Duodenal mucosa (tissue), 2 donors: ENCODE results near the gene CD99L2.

Experiments
- H3K27ac ChIP-seq: one replicate; pipeline ENCODE4 v1.7.0; 2013; ENCODE audit warnings: low read depth, low read length
- H3K27me3 ChIP-seq, 2 donors: one replicate each; pipeline ENCODE4 v1.7.0; 2013; ENCODE audit warnings: low read length in 2 of 2, control low read depth in 1 of 2; ENCODE audit not compliant: insufficient read depth in 2 of 2, control insufficient read depth in 1 of 2
- H3K36me3 ChIP-seq, 2 donors: one replicate each; pipeline ENCODE4 v1.7.0; 2013; ENCODE audit warnings: low read length in 2 of 2, control low read depth in 1 of 2; ENCODE audit not compliant: insufficient read depth in 2 of 2, control insufficient read depth in 1 of 2
- H3K4me1 ChIP-seq, 2 donors: one replicate each; pipeline ENCODE4 v1.7.0; 2013; ENCODE audit warnings: low read length in 2 of 2, control low read depth in 1 of 2; ENCODE audit not compliant: insufficient read depth in 2 of 2, control insufficient read depth in 1 of 2
- H3K4me3 ChIP-seq, 2 donors: one replicate each; pipeline ENCODE4 v1.7.0; 2013; ENCODE audit warnings: low read length in 2 of 2, low read depth in 1 of 2
- H3K9ac ChIP-seq, 2 donors: one replicate each; pipeline ENCODE4 v1.7.0; 2013; ENCODE audit warnings: low read length in 2 of 2, low read depth in 1 of 2
- H3K9me3 ChIP-seq, 2 donors: one replicate each; pipeline ENCODE4 v1.7.0; 2013; ENCODE audit warnings: low read length in 2 of 2, control low read depth in 1 of 2; ENCODE audit not compliant: control insufficient read depth in 1 of 2

CD99L2 gene

DNA sequence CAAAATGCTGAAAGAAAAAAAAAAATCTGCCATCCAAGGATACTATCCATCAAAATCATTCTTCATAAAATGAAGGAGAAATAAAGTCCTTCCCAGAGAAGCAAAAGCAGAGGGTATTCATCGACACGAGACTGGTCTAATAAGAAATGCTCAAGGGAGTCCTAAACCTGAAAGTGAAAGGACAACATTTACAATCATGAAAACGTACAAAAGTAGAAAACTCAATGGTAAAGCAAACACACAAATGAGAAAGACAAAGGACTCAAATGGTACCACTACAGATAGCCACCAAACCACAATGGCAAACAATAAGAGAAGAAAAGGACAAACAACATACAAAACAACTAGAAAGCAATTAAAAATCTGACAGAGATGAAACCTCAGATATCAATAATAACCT, 41.0 kb downstream of the CD99L2 start:
- no peaks in the 10 kb centered on the region for H3K9me3 ChIP-seq
- no peak overlapping the region for H3K4me3 ChIP-seq
- no peak overlapping the region for H3K27ac ChIP-seq
- no peaks in the 10 kb centered on the region for H3K36me3 ChIP-seq
- H3K9ac ChIP-seq: no peak overlapping the region
- no peaks in the 10 kb centered on the region for H3K27me3 ChIP-seq
- H3K4me1 ChIP-seq: no peaks in the 10 kb centered on the region

DNA sequence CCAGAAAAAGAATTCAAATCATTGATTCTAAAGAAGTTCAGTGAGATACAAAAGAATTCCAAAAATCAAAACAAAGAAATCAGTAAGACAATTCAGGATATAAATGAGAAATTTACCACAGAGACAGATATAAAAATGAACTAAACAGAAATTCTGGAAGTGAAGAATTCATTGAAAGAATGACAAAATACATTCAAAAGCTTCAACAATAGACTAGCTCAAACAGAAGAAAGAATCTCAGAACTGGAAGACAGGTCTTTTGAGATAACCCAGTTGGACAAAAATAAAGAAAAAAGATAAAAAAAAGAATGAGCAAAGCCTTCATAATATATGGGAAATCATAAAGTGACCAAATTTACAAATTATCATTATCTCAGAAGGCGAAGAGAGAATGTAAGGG, 41.7 kb downstream of the CD99L2 start:
- Histone ChIP-seq H3K9ac (no peak overlapping the region), H3K27ac (no peak overlapping the region), H3K36me3 (no peaks in the 10 kb centered on the region)

DNA sequence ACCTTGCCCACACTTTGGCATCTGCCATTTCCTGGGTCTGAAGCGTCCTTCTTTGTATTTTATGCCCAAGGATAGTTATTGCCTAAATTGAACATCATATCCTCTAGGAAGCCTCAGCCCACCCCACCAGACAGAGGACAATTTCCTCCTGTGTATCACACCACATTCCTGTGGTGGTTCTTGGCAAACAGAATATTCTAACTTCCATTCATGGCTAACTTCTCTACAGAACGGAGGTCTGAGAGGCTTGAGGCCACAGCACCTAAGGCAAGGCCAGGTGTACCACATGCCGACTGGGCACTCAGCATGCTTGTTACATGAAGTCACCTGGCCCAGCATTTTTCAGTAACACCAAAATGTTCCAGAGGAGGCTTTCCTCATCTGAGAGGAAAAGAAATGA, 42.4 kb downstream of the CD99L2 start:
- no peaks in the 10 kb centered on the region for H3K27me3 ChIP-seq
- no peak overlapping the region for H3K27ac ChIP-seq
- no peak overlapping the region for H3K9ac ChIP-seq
- no peaks in the 10 kb centered on the region for H3K4me1 ChIP-seq
- no peaks in the 10 kb centered on the region for H3K36me3 ChIP-seq
- H3K9me3 ChIP-seq: no peaks in the 10 kb centered on the region
- no peak overlapping the region for H3K4me3 ChIP-seq

More for the DNA sequence above, 41.7 kb downstream of the CD99L2 start:
- Histone ChIP-seq H3K9me3 (no peaks in the 10 kb centered on the region), H3K27me3 (no peaks in the 10 kb centered on the region), H3K4me3 (no peak overlapping the region), H3K4me1 (no peaks in the 10 kb centered on the region)

DNA sequence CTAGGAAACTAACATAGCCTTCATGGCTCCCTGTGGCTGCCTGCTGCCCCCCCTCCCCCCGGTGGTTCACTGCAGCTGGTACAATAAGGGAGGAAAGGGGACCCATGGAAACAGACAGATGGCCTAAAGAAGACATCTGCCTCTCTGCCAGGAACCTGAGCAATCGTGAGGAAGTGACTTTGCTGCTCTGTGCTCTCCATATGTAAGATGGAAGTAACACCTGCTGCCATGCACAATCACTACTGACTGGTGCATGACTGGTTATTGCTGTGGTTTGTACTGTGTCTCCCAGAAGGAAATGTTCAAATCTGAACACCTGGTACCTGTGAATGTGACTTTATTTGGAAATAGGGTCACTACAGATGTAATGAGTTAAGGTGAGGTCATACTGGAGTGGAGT, 43.6 kb downstream of the CD99L2 start:
- Histone ChIP-seq H3K9me3 (no peaks in the 10 kb centered on the region), H3K9ac (no peak overlapping the region), H3K4me1 (no peaks in the 10 kb centered on the region), H3K27me3 (no peaks in the 10 kb centered on the region), H3K4me3 (no peak overlapping the region), H3K27ac (no peak overlapping the region), H3K36me3 (no peaks in the 10 kb centered on the region)

DNA sequence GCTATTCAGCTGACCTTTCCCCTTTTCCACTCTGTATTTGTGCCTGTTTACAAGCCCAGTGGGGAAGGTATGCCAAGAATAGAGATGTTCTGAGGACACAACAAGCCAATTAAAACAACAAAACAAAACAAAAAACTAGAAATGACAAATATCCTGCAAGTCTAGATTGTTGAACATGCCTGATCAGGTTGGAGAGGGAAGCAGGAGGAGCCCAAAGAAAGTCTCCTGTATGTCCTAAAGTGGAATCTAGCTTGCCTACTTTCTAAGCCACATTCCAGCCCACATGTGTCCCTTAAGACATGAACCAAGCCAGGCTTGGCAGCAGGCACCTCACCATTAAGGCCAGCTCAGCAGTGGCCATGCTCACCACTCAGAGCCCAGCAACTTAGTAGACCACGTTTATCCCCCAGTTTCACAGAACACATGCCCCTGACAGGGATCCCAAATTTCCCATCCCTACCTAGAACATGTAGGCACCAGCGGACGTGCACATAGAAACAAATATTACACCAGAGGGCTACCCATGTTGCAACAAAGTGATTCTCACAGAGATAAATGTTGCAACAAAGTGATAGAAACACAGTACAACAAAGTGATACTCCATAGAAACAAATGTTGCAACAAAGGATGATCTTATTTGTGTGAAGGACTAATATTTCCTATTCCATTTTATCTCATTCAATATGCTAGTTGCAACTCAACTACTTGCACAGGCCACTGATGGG, 48.3 kb downstream of the CD99L2 start:
- Histone ChIP-seq H3K9ac (no peak overlapping the region), H3K9me3 (no peaks in the 10 kb centered on the region), H3K27me3 (no peaks in the 10 kb centered on the region), H3K4me3 (no peak overlapping the region), H3K27ac (no peak overlapping the region), H3K36me3 (no peaks in the 10 kb centered on the region), H3K4me1 (no peaks in the 10 kb centered on the region)

DNA sequence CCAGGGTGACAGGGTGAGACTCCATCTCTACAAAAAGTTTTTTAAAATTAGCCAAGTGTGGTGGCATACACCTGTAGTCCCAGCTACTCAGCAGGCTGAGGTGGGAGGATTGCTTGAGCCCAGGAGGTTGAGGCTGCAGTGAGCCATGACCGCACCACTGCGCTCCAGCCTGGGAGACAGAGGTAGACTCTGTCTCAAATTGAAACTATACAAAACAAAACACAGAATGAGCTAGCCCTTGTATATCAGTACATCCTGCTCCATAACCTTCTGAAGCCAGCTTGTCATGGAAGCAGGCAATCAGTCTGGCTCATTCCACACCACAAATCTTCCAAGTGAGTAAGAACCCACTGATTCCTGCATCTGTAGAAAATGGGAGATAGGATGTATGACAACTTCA, 49.0 kb downstream of the CD99L2 start:
- Histone ChIP-seq H3K9ac (no peak overlapping the region), H3K9me3 (no peaks in the 10 kb centered on the region), H3K27me3 (no peaks in the 10 kb centered on the region), H3K36me3 (no peaks in the 10 kb centered on the region), H3K4me1 (no peaks in the 10 kb centered on the region), H3K4me3 (no peak overlapping the region), H3K27ac (no peak overlapping the region)

DNA sequence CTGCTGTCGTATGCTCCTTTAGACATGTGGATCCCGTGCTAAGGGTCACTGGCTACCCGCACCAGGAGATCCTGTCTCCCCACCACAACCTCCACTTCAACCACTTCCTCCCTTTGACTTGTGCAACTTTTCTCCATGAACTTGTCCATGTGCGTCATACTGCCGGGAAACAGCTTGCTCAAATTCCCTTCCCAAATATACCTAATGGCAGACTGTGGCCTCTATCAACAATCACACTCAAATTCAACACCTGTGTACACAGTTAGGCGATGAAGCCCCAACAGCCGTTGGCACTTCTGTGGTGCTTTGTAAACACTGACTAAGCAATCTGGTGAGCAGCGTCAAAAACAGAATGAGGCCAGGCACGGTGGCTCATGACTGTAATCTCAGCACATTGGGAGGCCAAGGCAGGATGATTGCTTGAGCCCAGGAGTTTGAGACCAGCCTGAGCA, 49.5 kb downstream of the CD99L2 start:
- H3K9ac ChIP-seq: no peak overlapping the region
- H3K36me3 ChIP-seq: no peaks in the 10 kb centered on the region
- no peaks in the 10 kb centered on the region for H3K27me3 ChIP-seq
- no peak overlapping the region for H3K27ac ChIP-seq
- no peaks in the 10 kb centered on the region for H3K9me3 ChIP-seq
- no peak overlapping the region for H3K4me3 ChIP-seq
- H3K4me1 ChIP-seq: no peaks in the 10 kb centered on the region

DNA sequence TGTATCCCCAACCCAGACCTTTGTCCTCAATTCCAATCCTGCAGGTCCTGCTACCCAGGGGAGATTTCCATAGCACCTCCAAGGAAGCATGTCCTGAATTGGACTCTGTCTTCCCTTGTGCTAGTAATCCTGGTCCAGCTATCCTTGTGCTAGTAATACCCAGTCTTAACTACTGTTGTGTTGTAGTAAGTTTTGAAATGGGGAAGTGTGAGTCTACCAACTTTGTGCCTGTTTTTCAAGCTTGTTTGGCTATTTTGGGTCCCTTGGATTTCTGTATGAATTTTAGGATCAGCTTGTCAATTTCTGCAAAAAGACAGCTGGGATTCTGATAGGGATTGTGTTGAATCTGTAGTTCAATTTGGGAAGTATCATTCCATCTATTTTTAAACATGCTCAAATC, 51.4 kb downstream of the CD99L2 start:
- Histone ChIP-seq H3K36me3 (no peaks in the 10 kb centered on the region), H3K9me3 (no peaks in the 10 kb centered on the region), H3K4me3 (no peak overlapping the region), H3K9ac (no peak overlapping the region), H3K27me3 (no peaks in the 10 kb centered on the region), H3K27ac (no peak overlapping the region), H3K4me1 (no peaks in the 10 kb centered on the region)

DNA sequence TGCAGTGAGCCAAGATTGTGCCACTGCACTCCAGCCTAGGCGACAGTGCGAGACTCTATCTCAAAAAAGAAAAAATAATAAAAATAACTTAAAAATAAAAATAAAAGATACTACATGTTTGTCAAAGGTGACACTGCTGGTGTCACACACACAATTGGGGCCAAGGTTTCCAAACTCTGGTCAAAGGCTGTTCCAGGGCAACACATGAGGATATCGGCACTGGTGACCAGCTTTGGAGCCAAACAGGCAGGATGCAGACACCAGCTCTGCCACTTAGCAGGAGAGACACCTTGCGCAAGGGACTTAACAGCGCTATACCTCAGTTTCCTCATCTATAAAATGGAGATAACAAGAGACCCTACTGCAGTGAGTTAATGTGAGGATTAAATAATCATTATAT, 52.3 kb downstream of the CD99L2 start:
- no peaks in the 10 kb centered on the region for H3K36me3 ChIP-seq
- H3K27ac ChIP-seq: no peak overlapping the region
- H3K9me3 ChIP-seq: no peaks in the 10 kb centered on the region
- no peaks in the 10 kb centered on the region for H3K27me3 ChIP-seq
- H3K4me1 ChIP-seq: no peaks in the 10 kb centered on the region
- H3K4me3 ChIP-seq: no peak overlapping the region
- H3K9ac ChIP-seq: no peak overlapping the region

DNA sequence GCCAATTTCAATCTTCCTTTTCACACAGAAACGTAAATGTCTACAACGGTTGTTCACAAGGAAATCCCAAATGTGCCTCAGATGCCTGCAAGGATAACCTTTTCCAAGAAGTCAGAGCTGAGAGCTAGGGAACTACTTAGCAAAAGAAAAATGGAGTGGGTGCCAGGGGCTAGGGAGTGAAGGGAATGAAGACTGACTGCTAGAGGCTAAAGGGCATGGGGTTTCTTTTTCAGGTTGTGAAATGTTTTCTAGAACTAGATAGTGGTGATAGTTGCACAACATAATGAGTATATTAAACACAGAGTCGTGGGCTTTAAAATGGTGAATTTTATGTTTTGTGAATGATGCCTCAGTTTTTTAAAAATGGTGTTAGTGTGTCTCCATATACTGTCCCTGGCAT, 53.4 kb downstream of the CD99L2 start:
- Histone ChIP-seq H3K9ac (no peak overlapping the region), H3K27ac (no peak overlapping the region), H3K4me1 (no peaks in the 10 kb centered on the region), H3K4me3 (no peak overlapping the region), H3K27me3 (no peaks in the 10 kb centered on the region), H3K36me3 (no peaks in the 10 kb centered on the region), H3K9me3 (no peaks in the 10 kb centered on the region)

DNA sequence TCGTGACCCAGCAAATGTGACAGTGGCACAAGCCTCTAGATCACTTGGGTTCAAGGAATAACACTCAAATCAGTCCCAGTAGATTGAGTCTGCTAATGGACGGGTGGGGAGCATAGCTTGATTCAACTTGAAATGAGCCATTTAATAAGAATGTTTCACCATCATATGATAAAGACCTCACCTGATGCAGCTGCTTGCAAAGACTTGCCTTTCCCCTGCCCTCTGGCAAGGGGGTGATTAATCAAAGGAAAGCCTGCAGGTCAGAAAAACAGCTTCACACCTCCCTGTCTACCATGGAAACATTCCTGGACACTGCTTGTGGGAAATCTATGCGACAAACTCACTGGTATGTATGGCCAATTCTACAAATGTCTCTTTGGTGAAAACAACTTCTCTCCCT, 54.5 kb downstream of the CD99L2 start:
- no peaks in the 10 kb centered on the region for H3K4me1 ChIP-seq
- H3K36me3 ChIP-seq: no peaks in the 10 kb centered on the region
- no peaks in the 10 kb centered on the region for H3K27me3 ChIP-seq
- no peak overlapping the region for H3K27ac ChIP-seq
- no peak overlapping the region for H3K9ac ChIP-seq
- no peak overlapping the region for H3K4me3 ChIP-seq
- no peaks in the 10 kb centered on the region for H3K9me3 ChIP-seq
